ENCODE measurements around the gene MUC5B. TPM values are rescaled to one million over a fixed set of nuclear protein-coding genes. Genes with fewer than 3 reads are reported as not detected.

MUC5B gene
- total and polyA plus RNA-seq, 2 donors (not counting 3 experiments of a cell fraction or from before 2014, with no cell fraction given) = not detected

GRCh38 chr11:1292644-1293618 lies 70.1 kb downstream of the MUC5B start:
- dilution Hi-C loops (cut with MboI; ENCODE audit: extremely low pct_ligation_motif_present, low sequenced_read_pairs) = no loop called here
- FAIRE-seq (no peak), DNase-seq (ENCODE audit: low read depth, low spot score) (no peak)
- intact Hi-C loops (cut with micrococcal nuclease) = no loop called here
- H3K79me2 ChIP-seq (ENCODE audit: control insufficient read depth, insufficient read depth, low read length) = peaks cover 19% of the 10 kb centered on the region
- TF ChIP-seq EZH2 (IDR thresholded peaks at IDR 0.05; ENCODE audit: borderline replicate concordance, low read depth, low read length, severe bottlenecking) = no peak
- TF ChIP-seq, protein P1, sequence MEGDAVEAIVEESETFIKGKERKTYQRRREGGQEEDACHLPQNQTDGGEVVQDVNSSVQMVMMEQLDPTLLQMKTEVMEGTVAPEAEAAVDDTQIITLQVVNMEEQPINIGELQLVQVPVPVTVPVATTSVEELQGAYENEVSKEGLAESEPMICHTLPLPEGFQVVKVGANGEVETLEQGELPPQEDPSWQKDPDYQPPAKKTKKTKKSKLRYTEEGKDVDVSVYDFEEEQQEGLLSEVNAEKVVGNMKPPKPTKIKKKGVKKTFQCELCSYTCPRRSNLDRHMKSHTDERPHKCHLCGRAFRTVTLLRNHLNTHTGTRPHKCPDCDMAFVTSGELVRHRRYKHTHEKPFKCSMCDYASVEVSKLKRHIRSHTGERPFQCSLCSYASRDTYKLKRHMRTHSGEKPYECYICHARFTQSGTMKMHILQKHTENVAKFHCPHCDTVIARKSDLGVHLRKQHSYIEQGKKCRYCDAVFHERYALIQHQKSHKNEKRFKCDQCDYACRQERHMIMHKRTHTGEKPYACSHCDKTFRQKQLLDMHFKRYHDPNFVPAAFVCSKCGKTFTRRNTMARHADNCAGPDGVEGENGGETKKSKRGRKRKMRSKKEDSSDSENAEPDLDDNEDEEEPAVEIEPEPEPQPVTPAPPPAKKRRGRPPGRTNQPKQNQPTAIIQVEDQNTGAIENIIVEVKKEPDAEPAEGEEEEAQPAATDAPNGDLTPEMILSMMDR (IDR thresholded peaks at IDR 0.05; ENCODE audit: extremely low read depth in 1 of 2, insufficient read depth in 1 of 2, low read depth in 1 of 2, low read length in 2 of 2) = no peak
- TF ChIP-seq FOS (IDR thresholded peaks at IDR 0.05; ENCODE audit: borderline replicate concordance, insufficient read depth, low read length) = no peak
- no peak for TF ChIP-seq GATA2 (IDR thresholded peaks at IDR 0.05; ENCODE audit: insufficient read depth, insufficient read length, low read depth, low read length)
- TF ChIP-seq JUN (IDR thresholded peaks at IDR 0.05; ENCODE audit: borderline replicate concordance, insufficient read depth, insufficient read length, low read depth) = no peak
- TF ChIP-seq POLR2A (IDR thresholded peaks at IDR 0.05; ENCODE audit: low read depth, low read length) = no peak
- TF ChIP-seq POLR2AphosphoS5 (IDR thresholded peaks at IDR 0.05; ENCODE audit: insufficient read depth, low read depth, low read length) = no peak
- no peak for TF ChIP-seq MAX (IDR thresholded peaks at IDR 0.05; ENCODE audit: insufficient read depth, insufficient read length)
- TF ChIP-seq MYC (IDR thresholded peaks at IDR 0.05; ENCODE audit: low read depth, low read length) = no peak
- no peaks in the 10 kb centered on the region for H3K9me3 ChIP-seq (replicated peaks; ENCODE audit: control insufficient read depth, insufficient read depth, low read length)
- H3K36me3 ChIP-seq (ENCODE audit: control insufficient read depth in 2 of 2, extremely low read depth in 1 of 2, insufficient read depth in 2 of 2, low read length in 2 of 2) = peaks cover 2 to 38% of the 10 kb centered on the region in 2 experiments
- no peak overlapping the region for H3K4me3 ChIP-seq (replicated peaks in 1 of 3; ENCODE audit: insufficient read depth in 1 of 3, low read depth in 1 of 3, low read length in 3 of 3)
- H3K4me1 ChIP-seq (ENCODE audit: control insufficient read depth, extremely low read depth, insufficient read depth, low read length) = peaks cover under 1% of the 10 kb centered on the region
- ChIA-PET POLR2A (no interaction called here), CTCF (interaction anchor here (1.0 to 1.4 kb wide), 3 partner anchors 11 to 282 kb away, joined by 3 to 5 read pairs (median 3); no protein-coding TSS in a partner anchor)
- no peak overlapping the region for H3K9ac ChIP-seq (replicated peaks; ENCODE audit: extremely low read depth, insufficient read depth, low read length)
- no peak overlapping the region for H3K4me2 ChIP-seq (ENCODE audit: insufficient read depth, low read length)
- no peaks in the 10 kb centered on the region for H3K27me3 ChIP-seq (ENCODE audit: control insufficient read depth in 2 of 2, insufficient read depth in 2 of 2, low read length in 2 of 2)
- no peak overlapping the region for H2AFZ ChIP-seq (ENCODE audit: low read depth, low read length)
- H4K20me1 ChIP-seq (replicated peaks; ENCODE audit: control insufficient read depth, extremely low read depth, insufficient read depth, low read length) = no peaks in the 10 kb centered on the region
- no peak overlapping the region for H3K27ac ChIP-seq (ENCODE audit: insufficient read depth, low read depth, low read length)
- BruUV-seq (replicated peaks) = no TSS peak
- no peaks in the 10 kb centered on the region for H3K9me1 ChIP-seq (replicated peaks; ENCODE audit: control insufficient read depth, extremely low read depth, insufficient read depth, low read length)

Data from endothelial cell of umbilical vein (primary cell).